GM10266 (cell line): ENCODE measurements around the gene STK17B.
"Not testable (repeated sequence)": the region's sequence is repeated elsewhere in the genome, so short reads cannot be mapped to it uniquely, and the experiment has no call there.

Experiments
- DNase-seq: peaks from one replicate; pipeline ENCODE4 v3.0.0; 2012; ENCODE audit errors: extremely low spot score
- TF ChIP-seq, protein P1 (sequence below): IDR thresholded peaks from 2 replicates; pipeline ENCODE4 v1.5.1; 2012; ENCODE audit warnings: mild to moderate bottlenecking, low read depth; ENCODE audit not compliant: control insufficient read depth, insufficient read depth; ENCODE audit errors: missing control alignments

STK17B gene

DNA sequence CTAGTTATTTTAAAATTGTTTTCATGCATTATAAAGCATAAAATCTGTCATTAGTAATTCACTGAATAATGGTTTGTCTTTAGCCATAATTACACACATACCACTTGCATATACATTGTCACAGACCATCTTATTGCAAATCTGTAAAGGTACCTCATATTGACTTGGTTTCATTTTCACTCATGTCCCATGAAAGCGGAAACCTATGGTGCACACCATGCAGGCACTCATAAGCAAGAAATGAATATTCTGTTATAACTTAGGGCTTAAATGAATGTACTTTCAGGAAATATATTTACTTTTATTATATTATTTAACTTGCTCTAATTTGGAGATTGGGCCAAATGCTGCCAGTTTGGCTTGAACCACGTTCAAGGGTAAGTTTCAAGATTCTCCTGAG lies 29.2 kb upstream of the STK17B start:
- TF ChIP-seq, protein P1, sequence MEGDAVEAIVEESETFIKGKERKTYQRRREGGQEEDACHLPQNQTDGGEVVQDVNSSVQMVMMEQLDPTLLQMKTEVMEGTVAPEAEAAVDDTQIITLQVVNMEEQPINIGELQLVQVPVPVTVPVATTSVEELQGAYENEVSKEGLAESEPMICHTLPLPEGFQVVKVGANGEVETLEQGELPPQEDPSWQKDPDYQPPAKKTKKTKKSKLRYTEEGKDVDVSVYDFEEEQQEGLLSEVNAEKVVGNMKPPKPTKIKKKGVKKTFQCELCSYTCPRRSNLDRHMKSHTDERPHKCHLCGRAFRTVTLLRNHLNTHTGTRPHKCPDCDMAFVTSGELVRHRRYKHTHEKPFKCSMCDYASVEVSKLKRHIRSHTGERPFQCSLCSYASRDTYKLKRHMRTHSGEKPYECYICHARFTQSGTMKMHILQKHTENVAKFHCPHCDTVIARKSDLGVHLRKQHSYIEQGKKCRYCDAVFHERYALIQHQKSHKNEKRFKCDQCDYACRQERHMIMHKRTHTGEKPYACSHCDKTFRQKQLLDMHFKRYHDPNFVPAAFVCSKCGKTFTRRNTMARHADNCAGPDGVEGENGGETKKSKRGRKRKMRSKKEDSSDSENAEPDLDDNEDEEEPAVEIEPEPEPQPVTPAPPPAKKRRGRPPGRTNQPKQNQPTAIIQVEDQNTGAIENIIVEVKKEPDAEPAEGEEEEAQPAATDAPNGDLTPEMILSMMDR, result no peak
- DNase-seq, result peak; percentile 45

DNA sequence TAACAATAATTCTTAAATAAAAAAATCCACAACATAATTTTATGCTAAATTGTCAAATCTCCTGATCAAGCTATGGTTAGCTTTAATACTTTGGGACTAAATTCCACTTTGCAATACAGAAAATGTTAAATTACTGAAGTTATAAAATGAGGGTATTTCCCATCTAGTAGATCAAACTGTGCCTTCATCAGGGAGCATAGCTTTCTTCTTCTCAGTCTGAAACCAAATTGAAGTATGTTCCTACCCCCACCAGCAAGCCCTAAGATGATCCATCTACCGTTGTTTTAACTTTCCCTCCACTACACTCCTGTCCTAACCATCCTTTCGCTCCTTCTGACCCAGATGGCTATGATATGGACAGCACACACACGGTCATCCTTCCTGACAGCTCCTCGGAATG lies 24.4 kb upstream of the STK17B start:
- TF ChIP-seq, protein P1, result no peak

DNA sequence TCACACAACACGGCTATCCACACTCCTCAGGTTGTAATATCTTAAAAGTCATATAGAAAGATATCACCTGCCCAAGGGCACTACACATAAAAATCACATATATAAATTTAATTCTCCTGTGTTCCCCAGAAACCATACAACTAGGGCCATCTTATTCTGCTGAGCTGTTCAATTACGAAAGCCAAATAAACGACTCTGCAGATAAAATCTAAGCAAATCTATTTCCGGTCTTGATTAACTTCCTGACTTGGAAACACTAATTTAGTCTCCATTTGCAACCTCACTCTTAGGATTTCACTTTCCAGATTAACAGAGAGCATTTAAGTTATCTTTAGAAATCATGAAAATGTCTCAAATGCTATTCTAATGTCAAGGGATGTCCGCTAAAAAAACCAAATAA lies 23.9 kb upstream of the STK17B start:
- TF ChIP-seq, protein P1, result no peak
- DNase-seq, result no peak

More for the DNA sequence above, 24.4 kb upstream of the STK17B start:
- DNase-seq, result no peak

DNA sequence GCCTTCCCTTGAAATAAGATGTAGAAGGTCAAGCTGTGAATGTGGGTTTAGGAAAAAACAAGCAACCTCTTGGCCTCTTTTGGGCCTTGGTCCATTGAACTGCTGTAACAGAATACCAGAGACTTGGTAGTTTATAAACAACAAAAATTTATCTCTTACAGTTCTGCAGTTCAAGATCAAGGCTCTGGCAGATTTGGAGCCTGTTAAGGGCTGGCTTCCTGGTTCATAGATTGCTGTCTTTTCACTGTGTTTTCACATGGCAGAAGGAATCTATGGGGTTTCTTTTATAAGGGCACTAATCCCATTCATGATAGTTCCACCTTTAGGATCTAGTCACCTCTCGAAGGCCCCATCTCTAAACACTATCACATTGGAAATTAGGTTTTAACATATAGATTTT lies 20.2 kb upstream of the STK17B start:
- TF ChIP-seq, protein P1, result no peak
- DNase-seq, result no peak

DNA sequence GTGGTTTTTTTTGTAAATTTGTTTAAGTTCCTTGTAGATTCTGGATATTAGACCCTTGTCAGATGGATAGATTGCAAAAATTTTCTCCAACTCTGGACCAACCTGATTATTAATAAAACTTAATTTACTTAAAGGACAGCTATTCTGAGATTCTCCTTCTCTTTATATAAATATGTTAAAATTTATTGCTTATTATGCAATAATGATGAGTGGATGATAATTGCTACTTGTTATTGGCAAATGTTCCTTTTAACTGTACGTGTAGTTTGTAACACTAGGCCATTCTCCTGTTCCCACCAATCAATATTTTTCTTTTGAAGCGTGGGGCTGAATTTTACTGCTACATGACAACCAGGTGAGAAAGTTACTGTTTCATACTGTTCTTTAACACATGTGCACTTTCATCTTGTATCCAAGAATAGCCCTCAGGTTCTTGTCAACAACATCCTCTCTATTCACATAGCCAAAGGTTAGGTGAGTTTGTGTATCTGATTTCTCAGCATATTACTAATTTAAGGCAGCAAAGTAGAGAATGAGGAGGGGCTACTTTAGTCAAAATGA lies 16.6 kb upstream of the STK17B start:
- TF ChIP-seq, protein P1, result no peak
- no peak for DNase-seq

DNA sequence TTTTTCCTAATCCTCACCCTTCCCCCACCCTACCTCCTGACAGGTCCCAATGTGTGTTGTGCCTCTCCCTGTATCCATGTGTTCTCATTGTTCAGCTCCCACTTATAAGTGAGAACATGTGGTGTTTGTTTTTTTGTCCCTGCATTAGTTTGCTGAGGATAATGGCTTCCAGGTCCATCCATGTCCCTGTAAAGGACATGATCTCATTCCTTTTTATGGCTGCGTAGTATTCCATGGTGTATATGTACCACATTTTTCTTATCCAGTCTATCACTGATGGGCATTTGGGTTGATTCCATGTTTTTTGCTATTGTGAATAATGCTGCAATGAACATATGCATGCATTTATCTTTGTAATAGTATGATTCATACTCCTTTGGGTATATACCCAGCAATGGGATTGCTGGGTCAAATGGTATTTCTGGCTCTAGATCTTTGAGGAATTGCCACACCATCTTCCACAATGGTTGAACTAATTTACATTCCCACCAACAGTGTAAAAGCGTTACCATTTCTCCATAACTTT lies 15.9 kb upstream of the STK17B start:
- DNase-seq, result not testable (repeated sequence)

DNA sequence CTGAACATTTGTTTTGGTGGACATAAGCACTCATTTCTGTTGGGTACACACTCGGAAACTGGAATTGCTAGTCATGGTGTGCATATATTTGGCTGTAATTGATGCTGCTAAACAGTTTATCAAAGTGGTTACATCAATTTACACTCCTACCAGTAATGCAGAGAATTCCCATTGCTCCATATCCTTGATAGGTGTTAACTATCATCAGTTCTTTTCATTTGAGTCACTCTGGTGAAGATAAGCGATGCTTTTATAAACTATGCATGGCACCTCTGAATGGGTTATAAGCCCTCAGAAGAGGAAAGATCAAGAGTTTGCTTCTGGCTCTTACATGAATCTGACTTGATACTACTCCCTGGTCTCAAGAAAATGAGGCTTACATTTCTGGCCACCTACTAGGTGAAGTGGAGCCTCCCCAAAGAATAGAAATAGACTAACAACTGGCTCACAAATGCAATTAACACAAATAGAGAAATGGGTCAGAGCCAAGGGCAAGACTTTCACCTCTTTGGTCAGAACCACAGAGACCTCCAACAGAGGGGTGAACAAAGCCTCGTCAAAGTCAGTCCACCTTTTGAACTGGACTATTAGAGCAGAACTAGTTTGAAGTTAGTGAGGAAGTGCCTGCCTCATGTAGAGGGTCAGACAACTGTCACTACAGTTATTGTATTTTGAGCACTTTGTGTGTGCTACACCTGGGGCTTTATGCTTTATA lies 15.0 kb upstream of the STK17B start:
- TF ChIP-seq, protein P1, result no peak
- DNase-seq, result no peak
